Measurements from ENCODE around the gene GARIN3.
"Not testable (repeated sequence)": the region's sequence is repeated elsewhere in the genome, so short reads cannot be mapped to it uniquely, and the experiment has no call there.

- not testable (repeated sequence) for TF ChIP-seq CTCF (IDR thresholded peaks at IDR 0.05; ENCODE audit: extremely low read depth in 1 of 2, insufficient read depth in 1 of 2, low read depth in 1 of 2, low read length in 2 of 2); POLR2AphosphoS5 (IDR thresholded peaks at IDR 0.05; ENCODE audit: insufficient read depth, low read depth, low read length)
Measured at GRCh38 chr5:157210652-157211051, 44.6 kb upstream of the GARIN3 start.
